GM19240 (cell line): Measurements from ENCODE around the gene OXER1.

Experiments used
- DNase-seq: peaks from one replicate; pipeline ENCODE4 v3.0.0; 2011; ENCODE audit warnings: low spot score; ENCODE audit not compliant: insufficient read length

The OXER1 gene

GRCh38 chr2:42794271-42795046, 30.5 kb upstream of the OXER1 start:
- no peak for DNase-seq

GRCh38 chr2:42793334-42794270, 29.7 kb upstream of the OXER1 start:
- no peak for DNase-seq

- DNase-seq, result no peak
Measured at GRCh38 chr2:42792583-42793333, 28.8 kb upstream of the OXER1 start, which contains the start of gene HAAO. Gene HAAO (minus strand): TSS chr2:42792583. CDS start chr2:42792536, 47 bp downstream.

- no peak for DNase-seq
Measured at GRCh38 chr2:42792087-42792582, 28.2 kb upstream of the OXER1 start.

GRCh38 chr2:42791606-42792005, 27.7 kb upstream of the OXER1 start:
- no peak for DNase-seq

GRCh38 chr2:42789751-42790150, 25.8 kb upstream of the OXER1 start:
- no peak for DNase-seq

GRCh38 chr2:42788882-42789281, 24.9 kb upstream of the OXER1 start:
- DNase-seq, result no peak

- no peak for DNase-seq
Measured at GRCh38 chr2:42788478-42788793, 24.5 kb upstream of the OXER1 start.

- DNase-seq, result no peak
Measured at GRCh38 chr2:42787788-42788477, 24.0 kb upstream of the OXER1 start.

GRCh38 chr2:42787424-42787787, 23.5 kb upstream of the OXER1 start:
- no peak for DNase-seq

GRCh38 chr2:42786561-42787345, 22.8 kb upstream of the OXER1 start:
- DNase-seq, result no peak

- no peak for DNase-seq
Measured at GRCh38 chr2:42784204-42784880, 20.4 kb upstream of the OXER1 start.

- no peak for DNase-seq
Measured at GRCh38 chr2:42783511-42783910, 19.6 kb upstream of the OXER1 start.

GRCh38 chr2:42781181-42781580, 17.2 kb upstream of the OXER1 start:
- DNase-seq, result no peak

- DNase-seq, result no peak
Measured at GRCh38 chr2:42777883-42778805, 14.2 kb upstream of the OXER1 start.

GRCh38 chr2:42775810-42776209, 11.9 kb upstream of the OXER1 start:
- DNase-seq, result no peak

GRCh38 chr2:42775186-42775585, 11.3 kb upstream of the OXER1 start:
- no peak for DNase-seq

GRCh38 chr2:42771546-42772153, 7.7 kb upstream of the OXER1 start:
- DNase-seq, result no peak
